Karpas-422 (cell line): ENCODE measurements around the gene CFL2. TPM values are rescaled to one million over a fixed set of nuclear protein-coding genes. Genes with fewer than 3 reads are reported as not detected.
A peak's percentile ranks its signal among the peaks of the same experiment; 100 is the strongest.

Experiments
- DNase-seq: peaks from one replicate; pipeline ENCODE4 v3.0.0-alpha.2; 2015
- H2AFZ ChIP-seq: fragments of 200-600 bp; sonication (generic); 2 replicates; pipeline ENCODE4 v1.6.1; 2014; ENCODE audit warnings: antibody characterized with exemption, low read length, mixed read lengths
- H3K27ac ChIP-seq: fragments of 200-600 bp; sonication (generic); 2 replicates; pipeline ENCODE4 v1.5.1; 2014; ENCODE audit warnings: mild to moderate bottlenecking, low read length, moderate library complexity
- H3K27me3 ChIP-seq: fragments of 200-600 bp; sonication (generic); 2 replicates; pipeline ENCODE4 v1.6.1; 2014; ENCODE audit warnings: low read length, mixed read lengths
- H3K36me3 ChIP-seq: fragments of 200-600 bp; sonication (generic); 2 replicates; pipeline ENCODE4 v1.6.1; 2014; ENCODE audit warnings: low read length, mixed read lengths; ENCODE audit not compliant: insufficient read depth
- H3K4me1 ChIP-seq: fragments of 200-600 bp; sonication (generic); 2 replicates; pipeline ENCODE4 v1.6.1; 2014; ENCODE audit warnings: mild to moderate bottlenecking, low read length, mixed read lengths
- H3K4me2 ChIP-seq: fragments of 200-600 bp; sonication (generic); 2 replicates; pipeline ENCODE4 v1.6.1; 2014; ENCODE audit warnings: low read length, low read depth, mild to moderate bottlenecking; ENCODE audit not compliant: poor library complexity, severe bottlenecking
- H3K4me3 ChIP-seq: fragments of 200-600 bp; sonication (generic); 2 replicates; pipeline ENCODE4 v1.5.1; 2014; ENCODE audit warnings: mild to moderate bottlenecking, antibody characterized with exemption, low read length, mixed read lengths
- H3K79me2 ChIP-seq: fragments of 200-600 bp; sonication (generic); 2 replicates; pipeline ENCODE4 v1.6.1; 2014; ENCODE audit warnings: mild to moderate bottlenecking, low read length, mixed read lengths
- H3K9ac ChIP-seq: fragments of 200-600 bp; sonication (generic); 2 replicates; pipeline ENCODE4 v1.6.0; 2014; ENCODE audit warnings: low read length
- H3K9me2 ChIP-seq: fragments of 200-600 bp; sonication (generic), shearing (Covaris generic); replicated peaks from 2 replicates; pipeline ENCODE4 v1.6.0; 2014; ENCODE audit warnings: mild to moderate bottlenecking, low read length, moderate library complexity; ENCODE audit not compliant: insufficient read depth
- H3K9me3 ChIP-seq: fragments of 300-700, 200-600 bp; sonication (generic); 2 replicates; pipeline ENCODE4 v1.6.1; 2014; ENCODE audit warnings: low read length, mixed read lengths
- H4K20me1 ChIP-seq: fragments of 200-600 bp; sonication (generic); 2 replicates; pipeline ENCODE4 v1.6.1; 2014; ENCODE audit warnings: mild to moderate bottlenecking, antibody characterized with exemption, low read length, low read depth; ENCODE audit not compliant: insufficient read depth
- total RNA-seq: library from RNA; depleted of rRNA; stranded (reverse); fragments of >200 nt; shearing (Covaris generic); gene quantifications from 2 replicates; pipeline ENCODE4 v1.2.3, GENCODE V29; 2014; ENCODE audit warnings: low replicate concordance; rRNA removed

The CFL2 gene
- 6.1 and 19.0 TPM in 2 replicates for total RNA-seq

- Histone ChIP-seq H3K79me2 (peaks cover 28% of the 10 kb centered on the region), H4K20me1 (no peaks in the 10 kb centered on the region), H3K9ac (peak within 1 kb of the TSS; percentile 90), H2AFZ (peak within 1 kb of the TSS; percentile 87), H3K9me3 (no peaks in the 10 kb centered on the region), H3K9me2 (no peaks in the 10 kb centered on the region), H3K27ac (peak within 1 kb of the TSS; percentile 11; the same call in 1 of the 2 replicates), H3K4me2 (peak within 1 kb of the TSS; percentile 97), H3K4me3 (peak within 1 kb of the TSS; percentile 85), H3K36me3 (peaks cover 8% of the 10 kb centered on the region; the same call in 1 of the 2 replicates), H3K4me1 (peaks cover 48% of the 10 kb centered on the region), H3K27me3 (no peaks in the 10 kb centered on the region)
- DNase-seq, result peak; percentile 91
Observed at GRCh38 chr14:34714320-34715126, at the start of gene CFL2. Gene CFL2, minus strand, starts transcription at chr14:34714593. Its CDS starts 53 bp downstream, at chr14:34714540.

- Histone ChIP-seq H3K4me3 (no peak overlapping the region), H2AFZ (no peak overlapping the region), H3K4me1 (no peaks in the 10 kb centered on the region), H3K36me3 (peaks cover 48% of the 10 kb centered on the region), H3K9ac (no peak overlapping the region), H3K27ac (no peak overlapping the region), H3K4me2 (no peak overlapping the region), H3K27me3 (no peaks in the 10 kb centered on the region), H3K9me3 (no peaks in the 10 kb centered on the region), H3K79me2 (no peaks in the 10 kb centered on the region), H3K9me2 (no peaks in the 10 kb centered on the region), H4K20me1 (no peaks in the 10 kb centered on the region)
- DNase-seq, result no peak
Observed at GRCh38 chr14:34755215-34755614, 40.8 kb upstream of the CFL2 start.

DNA sequence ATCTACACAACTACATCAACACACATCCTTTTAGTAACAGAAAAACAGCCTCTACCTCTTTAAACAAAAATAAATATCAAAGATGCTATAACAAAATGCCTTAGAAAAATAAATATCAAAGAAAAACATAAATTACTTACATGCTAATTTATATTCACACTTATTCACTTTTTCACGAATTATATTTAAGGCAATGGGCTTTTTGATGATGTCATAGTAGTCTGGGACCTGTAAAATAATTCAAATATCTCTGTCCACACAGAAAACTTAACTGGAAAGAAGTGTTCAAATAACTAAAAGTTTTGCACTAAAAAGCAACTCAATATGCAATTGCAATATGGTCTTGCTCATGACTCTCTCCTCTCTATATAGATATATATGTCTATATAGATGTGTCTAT lies 40.3 kb upstream of the CFL2 start:
- Histone ChIP-seq H3K4me1 (no peaks in the 10 kb centered on the region), H4K20me1 (no peaks in the 10 kb centered on the region), H3K79me2 (no peaks in the 10 kb centered on the region), H3K4me2 (no peak overlapping the region), H3K27ac (no peak overlapping the region), H3K27me3 (no peaks in the 10 kb centered on the region), H3K9ac (no peak overlapping the region), H3K36me3 (peaks cover 44% of the 10 kb centered on the region), H3K4me3 (no peak overlapping the region), H2AFZ (no peak overlapping the region), H3K9me2 (no peaks in the 10 kb centered on the region), H3K9me3 (no peaks in the 10 kb centered on the region)
- no peak for DNase-seq

- peaks cover 33% of the 10 kb centered on the region for H3K36me3 ChIP-seq
- no peak overlapping the region for H3K9ac ChIP-seq
- no peaks in the 10 kb centered on the region for H3K79me2 ChIP-seq
- H3K27me3 ChIP-seq, result no peaks in the 10 kb centered on the region
- no peak overlapping the region for H3K4me2 ChIP-seq
- no peak for DNase-seq
- H3K9me3 ChIP-seq, result no peaks in the 10 kb centered on the region
- H3K9me2 ChIP-seq, result no peaks in the 10 kb centered on the region
- no peaks in the 10 kb centered on the region for H3K4me1 ChIP-seq
- H4K20me1 ChIP-seq, result no peaks in the 10 kb centered on the region
- H3K4me3 ChIP-seq, result no peak overlapping the region
- H2AFZ ChIP-seq, result no peak overlapping the region
- no peak overlapping the region for H3K27ac ChIP-seq
Observed at GRCh38 chr14:34750670-34751069, 36.3 kb upstream of the CFL2 start.

GRCh38 chr14:34750233-34750632 lies 35.8 kb upstream of the CFL2 start:
- Histone ChIP-seq H3K4me3 (no peak overlapping the region), H3K9me3 (no peaks in the 10 kb centered on the region), H3K27me3 (no peaks in the 10 kb centered on the region), H3K4me1 (no peaks in the 10 kb centered on the region), H3K9ac (no peak overlapping the region), H2AFZ (no peak overlapping the region), H3K9me2 (no peaks in the 10 kb centered on the region), H3K36me3 (peaks cover 28% of the 10 kb centered on the region), H3K4me2 (no peak overlapping the region), H3K79me2 (no peaks in the 10 kb centered on the region), H4K20me1 (no peaks in the 10 kb centered on the region), H3K27ac (no peak overlapping the region)
- no peak for DNase-seq

DNA sequence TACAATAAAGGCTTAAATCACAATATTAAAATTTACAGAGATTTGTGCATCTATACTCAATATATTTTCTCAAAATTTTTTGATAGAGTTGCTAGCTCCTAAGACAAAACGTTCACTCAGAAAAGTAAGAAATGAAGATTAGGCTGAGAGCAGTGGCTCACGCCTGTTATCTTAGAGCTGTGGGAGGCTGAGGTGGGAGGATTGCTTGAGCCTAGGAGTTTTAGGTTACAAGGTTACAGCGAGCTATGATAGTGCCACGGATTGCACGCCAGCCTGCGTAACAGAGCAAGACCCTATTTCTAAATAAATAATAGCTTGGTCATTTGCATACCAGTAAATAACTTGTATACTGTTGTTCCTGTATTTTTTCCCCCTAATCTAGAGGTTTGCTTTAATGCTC lies 35.0 kb upstream of the CFL2 start:
- Histone ChIP-seq H3K4me3 (no peak overlapping the region), H3K79me2 (no peaks in the 10 kb centered on the region), H3K9me2 (no peaks in the 10 kb centered on the region), H3K36me3 (peaks cover 21% of the 10 kb centered on the region), H3K4me2 (no peak overlapping the region), H3K9me3 (no peaks in the 10 kb centered on the region), H4K20me1 (no peaks in the 10 kb centered on the region), H2AFZ (no peak overlapping the region), H3K27me3 (no peaks in the 10 kb centered on the region), H3K4me1 (no peaks in the 10 kb centered on the region), H3K9ac (no peak overlapping the region), H3K27ac (no peak overlapping the region)
- DNase-seq, result no peak

DNA sequence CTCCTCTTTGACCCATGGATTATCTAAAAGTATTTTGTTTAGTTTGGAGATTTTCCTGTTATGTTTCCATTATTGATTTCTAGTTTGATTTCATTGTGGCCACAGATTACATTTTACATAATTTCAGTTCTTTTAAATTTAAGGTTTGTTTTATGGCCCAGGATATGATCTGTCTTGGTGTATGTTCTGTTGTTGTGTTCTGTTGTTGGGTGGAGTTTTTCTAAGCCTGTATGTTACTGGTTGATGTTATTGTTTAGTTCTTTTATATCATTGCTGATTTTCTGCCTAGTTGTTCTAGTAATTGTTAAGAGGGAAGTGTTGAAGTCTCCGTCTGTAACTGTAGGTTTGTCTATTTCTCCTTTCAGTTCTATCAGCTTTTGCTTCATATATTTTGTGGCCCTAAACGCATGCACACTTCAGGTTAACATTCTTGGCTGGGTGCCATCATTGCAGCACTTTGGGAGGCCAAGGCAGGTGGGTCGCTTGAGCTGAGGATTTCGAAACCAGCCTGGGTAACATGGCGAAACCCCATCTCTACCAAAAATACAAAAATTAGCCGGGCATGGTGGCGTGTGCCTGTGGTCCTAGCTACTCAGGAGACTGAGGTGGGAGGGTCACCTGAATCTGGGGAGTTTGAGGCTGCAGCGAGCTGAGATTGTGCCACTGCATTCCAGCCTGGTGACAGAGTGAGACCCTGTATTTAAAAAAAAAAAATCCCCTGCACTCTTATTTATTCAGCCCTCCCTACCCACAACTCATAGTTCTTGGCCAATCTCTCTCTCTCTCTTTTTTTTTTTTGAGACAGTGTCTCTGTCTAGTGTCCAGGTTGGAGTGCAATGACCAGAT lies 28.1 kb upstream of the CFL2 start:
- H3K79me2 ChIP-seq, result no peaks in the 10 kb centered on the region
- no peaks in the 10 kb centered on the region for H3K9me3 ChIP-seq
- H2AFZ ChIP-seq, result no peak overlapping the region
- H3K27me3 ChIP-seq, result no peaks in the 10 kb centered on the region
- H3K4me1 ChIP-seq, result no peaks in the 10 kb centered on the region
- H3K36me3 ChIP-seq, result no peaks in the 10 kb centered on the region
- no peaks in the 10 kb centered on the region for H3K9me2 ChIP-seq
- H3K27ac ChIP-seq, result no peak overlapping the region
- H3K9ac ChIP-seq, result no peak overlapping the region
- H4K20me1 ChIP-seq, result no peaks in the 10 kb centered on the region
- DNase-seq, result no peak
- H3K4me2 ChIP-seq, result no peak overlapping the region
- H3K4me3 ChIP-seq, result no peak overlapping the region

DNA sequence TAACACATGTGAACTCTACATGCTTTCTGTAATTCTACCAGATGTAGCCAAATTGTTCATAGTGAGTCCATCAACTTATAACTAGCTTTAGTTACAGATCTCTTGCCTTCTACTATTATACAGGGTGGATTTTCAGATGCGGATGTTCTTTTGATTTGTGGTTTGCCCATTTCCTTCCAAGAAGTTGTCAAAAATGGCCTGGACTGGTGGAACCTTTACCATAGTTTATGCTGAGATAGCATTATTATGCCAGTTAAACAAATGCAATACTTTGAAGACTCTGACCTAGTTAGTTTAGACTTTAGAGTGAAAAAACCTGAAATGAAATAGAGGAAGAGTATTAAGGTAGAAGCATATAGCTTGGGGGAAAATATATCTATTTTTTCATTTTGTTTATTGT lies 27.4 kb upstream of the CFL2 start:
- no peaks in the 10 kb centered on the region for H3K9me3 ChIP-seq
- H3K79me2 ChIP-seq, result no peaks in the 10 kb centered on the region
- no peaks in the 10 kb centered on the region for H3K4me1 ChIP-seq
- H3K36me3 ChIP-seq, result no peaks in the 10 kb centered on the region
- H3K27me3 ChIP-seq, result no peaks in the 10 kb centered on the region
- H3K9ac ChIP-seq, result no peak overlapping the region
- no peaks in the 10 kb centered on the region for H3K9me2 ChIP-seq
- H4K20me1 ChIP-seq, result no peaks in the 10 kb centered on the region
- no peak overlapping the region for H2AFZ ChIP-seq
- no peak overlapping the region for H3K27ac ChIP-seq
- H3K4me3 ChIP-seq, result no peak overlapping the region
- no peak overlapping the region for H3K4me2 ChIP-seq
- no peak for DNase-seq
